Mesenchymal stem cell (in vitro differentiated cells and primary cell): ENCODE results near the gene PLBD1. TPM values are rescaled to one million over a fixed set of nuclear protein-coding genes. Genes with fewer than 3 reads are reported as not detected.
A peak's percentile ranks its signal among the peaks of the same experiment; 100 is the strongest.

Experiments used
- DNase-seq: peaks from one replicate; pipeline ENCODE4 v3.0.0-alpha.2; 2013
- H2AFZ ChIP-seq: one replicate; pipeline ENCODE4 v1.6.1; 2013; ENCODE audit warnings: low read depth, mild to moderate bottlenecking, control low read depth, inconsistent platforms, low read length, moderate library complexity
- H2AK5ac ChIP-seq: 2 replicates; pipeline ENCODE4 v1.6.1; 2013; ENCODE audit warnings: low read length, moderate library complexity, mild to moderate bottlenecking, inconsistent platforms; ENCODE audit not compliant: severe bottlenecking
- H2BK120ac ChIP-seq: one replicate; pipeline ENCODE4 v1.6.1; 2013; ENCODE audit warnings: low read depth, mild to moderate bottlenecking, inconsistent platforms, low read length, moderate library complexity
- H2BK12ac ChIP-seq, 2 experiments: one replicate each; pipeline ENCODE4 v1.6.1; 2013; ENCODE audit warnings: inconsistent platforms in 2 of 2, low read length in 2 of 2, mild to moderate bottlenecking in 2 of 2, moderate library complexity in 2 of 2, control low read depth in 1 of 2
- H2BK15ac ChIP-seq: one replicate; pipeline ENCODE4 v1.6.1; 2013; ENCODE audit warnings: mild to moderate bottlenecking, low read depth, inconsistent platforms; ENCODE audit not compliant: poor library complexity, severe bottlenecking
- H2BK5ac ChIP-seq: 2 replicates; pipeline ENCODE4 v1.6.1; 2013; ENCODE audit warnings: low read depth, mild to moderate bottlenecking, low read length, control low read depth, inconsistent platforms; ENCODE audit not compliant: poor library complexity, severe bottlenecking
- H3K14ac ChIP-seq, 2 experiments: one replicate each; pipeline ENCODE4 v1.6.1; 2013; ENCODE audit warnings: inconsistent platforms in 2 of 2, low read length in 2 of 2, control low read depth in 1 of 2, mild to moderate bottlenecking in 1 of 2, moderate library complexity in 1 of 2
- H3K18ac ChIP-seq, 2 experiments: one replicate each; pipeline ENCODE4 v1.6.1; 2013; ENCODE audit warnings: inconsistent platforms in 2 of 2, low read length in 2 of 2, control low read depth in 1 of 2, low read depth in 1 of 2, mild to moderate bottlenecking in 1 of 2
- H3K23ac ChIP-seq, 2 experiments: one replicate each; pipeline ENCODE4 v1.6.1; 2013; ENCODE audit warnings: inconsistent platforms in 2 of 2, low read length in 2 of 2, mild to moderate bottlenecking in 2 of 2, moderate library complexity in 2 of 2, control low read depth in 1 of 2
- H3K27ac ChIP-seq: 2 replicates; pipeline ENCODE4 v1.5.1; 2013; ENCODE audit warnings: mild to moderate bottlenecking, moderate library complexity, low read length, control low read depth, inconsistent platforms; ENCODE audit not compliant: poor library complexity, severe bottlenecking
- H3K27me3 ChIP-seq, 2 experiments: 2 replicates each; pipeline versions ENCODE4 v1.6.1 to v1.7.0; 2013; ENCODE audit warnings: low read length in 2 of 2, mild to moderate bottlenecking in 2 of 2, moderate library complexity in 2 of 2, control low read depth in 1 of 2, inconsistent platforms in 1 of 2; ENCODE audit not compliant: control insufficient read depth in 1 of 2, insufficient read depth in 1 of 2
- H3K36me3 ChIP-seq, 2 experiments: 2 replicates each; pipeline versions ENCODE4 v1.6.1 to v1.7.0; 2013; ENCODE audit warnings: low read length in 2 of 2, control low read depth in 1 of 2, inconsistent platforms in 1 of 2, low read depth in 1 of 2, mild to moderate bottlenecking in 1 of 2; ENCODE audit not compliant: insufficient read depth in 2 of 2, control insufficient read depth in 1 of 2
- H3K4ac ChIP-seq, 2 experiments: one replicate each; pipeline ENCODE4 v1.6.1; 2013; ENCODE audit warnings: inconsistent platforms in 2 of 2, low read length in 2 of 2, mild to moderate bottlenecking in 2 of 2, moderate library complexity in 2 of 2, control low read depth in 1 of 2, low read depth in 1 of 2
- H3K4me1 ChIP-seq: 2 replicates; pipeline ENCODE4 v1.6.1; 2013; ENCODE audit warnings: low read depth, low read length, control low read depth; ENCODE audit not compliant: control insufficient read depth, insufficient read depth
- H3K4me2 ChIP-seq: 2 replicates; pipeline ENCODE4 v1.6.1; 2013; ENCODE audit warnings: low read length, mild to moderate bottlenecking, inconsistent platforms; ENCODE audit not compliant: poor library complexity, severe bottlenecking
- H3K4me3 ChIP-seq, 2 experiments: 2 replicates each; pipeline versions ENCODE4 v1.5.1 to v1.7.0; 2013; ENCODE audit warnings: low read length in 2 of 2, mild to moderate bottlenecking in 2 of 2, control low read depth in 1 of 2, low read depth in 1 of 2; ENCODE audit not compliant: insufficient read depth in 1 of 2
- H3K79me1 ChIP-seq: replicated peaks from 2 replicates; pipeline ENCODE4 v1.6.1; 2013; ENCODE audit warnings: mild to moderate bottlenecking, control low read depth, low read length, inconsistent platforms; ENCODE audit not compliant: poor library complexity, severe bottlenecking
- H3K9ac ChIP-seq: 2 replicates; pipeline ENCODE4 v1.7.0; 2013; ENCODE audit warnings: mild to moderate bottlenecking, low read length, moderate library complexity
- H3K9me3 ChIP-seq: 2 replicates; pipeline ENCODE4 v1.7.0; 2013; ENCODE audit warnings: mild to moderate bottlenecking, low read length; ENCODE audit not compliant: control insufficient read depth
- H4K8ac ChIP-seq: one replicate; pipeline ENCODE4 v1.6.1; 2013; ENCODE audit warnings: inconsistent platforms, mild to moderate bottlenecking, low read length, moderate library complexity
- H4K91ac ChIP-seq: one replicate; pipeline ENCODE4 v1.6.1; 2013; ENCODE audit warnings: mild to moderate bottlenecking, low read length, inconsistent platforms
- WGBS: methylation state at CpG from one replicate; pipeline ENCODE4 v1.1.7; 2013; ENCODE audit warnings: mixed read lengths; 5-methylcytosine and 5-hydroxymethylcytosine counted together
- small RNA-seq: library from polyadenylated mRNA; stranded (forward); fragments of <200 nt; extraction: miRNeasy Mini kit (QIAGEN cat#:217004); gene quantifications from one replicate; pipeline ENCODE3, GENCODE V24; 2013; ENCODE audit warnings: low read depth

The PLBD1 gene

GRCh38 chr12:14460212-14460841 lies 107.4 kb downstream of the PLBD1 start:
- Histone ChIP-seq H3K4me3 (no peak overlapping the region), H2AK5ac (no peak overlapping the region), H3K9me3 (peaks cover 4% of the 10 kb centered on the region), H3K18ac (no peak overlapping the region), H3K79me1 (peaks cover 18% of the 10 kb centered on the region), H2BK5ac (no peak overlapping the region), H4K8ac (no peak overlapping the region), H3K27me3 (no peaks in the 10 kb centered on the region), H3K4ac (no peak overlapping the region), H4K91ac (no peak overlapping the region), H2AFZ (no peak overlapping the region), H3K36me3 (peaks cover 15 to 89% of the 10 kb centered on the region in 2 experiments), H3K23ac (no peak overlapping the region), H3K4me2 (no peak overlapping the region), H3K9ac (no peak overlapping the region), H2BK120ac (no peak overlapping the region), H3K14ac (no peak overlapping the region), H3K27ac (no peak overlapping the region), H2BK15ac (no peak overlapping the region), H3K4me1 (peaks cover 9% of the 10 kb centered on the region), H2BK12ac (no peak overlapping the region)
- 94% methylated on average over 2 of the region's 5 CpGs for WGBS
- DNase-seq, result no peak

DNA sequence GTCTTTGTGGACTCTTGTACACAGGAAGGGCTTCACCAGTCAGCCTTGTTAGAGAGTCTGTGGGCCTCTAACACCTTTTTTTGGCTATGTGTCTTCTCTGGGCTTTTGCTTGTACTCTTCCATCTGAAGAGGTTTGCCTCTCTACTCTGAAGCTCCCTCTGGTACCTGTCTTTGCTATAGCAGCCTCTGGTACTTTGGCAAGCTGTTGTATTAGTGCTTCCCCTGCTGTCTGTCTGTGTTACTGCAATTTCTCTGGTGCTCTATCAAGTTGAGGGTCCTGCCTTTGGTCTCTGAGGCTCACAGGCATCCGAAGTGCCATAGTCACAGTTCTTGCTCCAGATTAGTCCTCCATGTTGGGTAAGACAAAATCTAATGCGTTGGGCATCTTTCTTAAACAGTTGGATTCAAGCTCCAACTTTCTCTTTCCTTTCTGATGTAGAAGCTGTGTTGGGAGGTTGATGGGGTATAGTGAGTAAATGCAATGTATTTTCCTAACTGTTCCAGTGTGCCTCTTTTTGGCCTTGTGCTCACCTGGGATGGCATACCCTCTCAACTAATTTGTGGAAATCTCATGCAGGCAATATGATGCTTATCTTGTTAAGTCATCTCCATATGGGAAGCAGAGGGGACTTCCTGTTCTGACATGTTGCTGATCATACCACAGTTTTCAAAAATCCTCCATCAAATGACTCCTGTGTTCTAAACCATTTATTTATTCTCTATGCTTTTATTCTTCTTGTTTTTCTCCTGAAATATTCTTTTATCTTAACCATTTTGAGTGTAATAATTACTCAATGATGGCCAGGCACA lies 113.4 kb downstream of the PLBD1 start:
- H3K27ac ChIP-seq, result no peak overlapping the region
- H3K4me3 ChIP-seq, result no peak overlapping the region
- H3K4me1 ChIP-seq, result peaks cover 1% of the 10 kb centered on the region
- no peak overlapping the region for H3K14ac ChIP-seq
- no peak overlapping the region for H2BK5ac ChIP-seq
- H2BK120ac ChIP-seq, result no peak overlapping the region
- peaks cover 18% of the 10 kb centered on the region for H3K79me1 ChIP-seq
- H2AFZ ChIP-seq, result no peak overlapping the region
- H3K27me3 ChIP-seq, result no peaks in the 10 kb centered on the region
- H3K18ac ChIP-seq, result no peak overlapping the region
- H2AK5ac ChIP-seq, result no peak overlapping the region
- H4K8ac ChIP-seq, result peak overlapping the region; percentile 27
- peaks cover 13 to 86% of the 10 kb centered on the region in 2 experiments for H3K36me3 ChIP-seq
- H3K9ac ChIP-seq, result no peak overlapping the region
- DNase-seq, result peak; percentile 47
- no peak overlapping the region for H3K4ac ChIP-seq
- no peak overlapping the region for H2BK12ac ChIP-seq
- no peak overlapping the region for H3K23ac ChIP-seq
- no peak overlapping the region for H2BK15ac ChIP-seq
- H4K91ac ChIP-seq, result no peak overlapping the region
- no peak overlapping the region for H3K4me2 ChIP-seq
- peaks cover 4% of the 10 kb centered on the region for H3K9me3 ChIP-seq
- 78% methylated on average over 2 of the region's 2 CpGs for WGBS

Small RNAs within 50 kb of the gene (small RNA-seq; reads per million reads assigned to genes)
- gene RN7SKP134, result not detected
